ENCODE data around the gene ARID4B. TPM values are rescaled to one million over a fixed set of nuclear protein-coding genes. Genes with fewer than 3 reads are reported as not detected.
"Not testable (repeated sequence)": the region's sequence is repeated elsewhere in the genome, so short reads cannot be mapped to it uniquely, and the experiment has no call there.

ARID4B gene
- total RNA-seq, 1 donor from 2014 or later, result 23.0 TPM

GRCh38 chr1:235215453-235215852, 112.5 kb downstream of the ARID4B start:
- peaks cover 3 to 20% (median 8%) of the 10 kb centered on the region in 3 donors for H3K36me3 ChIP-seq (ENCODE audit: control insufficient read depth in 3 of 3, insufficient read depth in 3 of 3, low read length in 3 of 3)
- no peak overlapping the region for H3K9ac ChIP-seq (ENCODE audit: low read depth in 1 of 3, low read length in 3 of 3)
- H3K9me3 ChIP-seq (ENCODE audit: control insufficient read depth in 3 of 3, low read length in 3 of 3), result no peaks in the 10 kb centered on the region
- no peaks in the 10 kb centered on the region for H3K4me1 ChIP-seq (ENCODE audit: control insufficient read depth in 3 of 3, insufficient read depth in 3 of 3, low read length in 3 of 3)
- H3K27me3 ChIP-seq (ENCODE audit: control insufficient read depth in 3 of 3, insufficient read depth in 3 of 3, low read length in 3 of 3), result no peaks in the 10 kb centered on the region
- no peak overlapping the region for H3K4me3 ChIP-seq (ENCODE audit: low read length in 3 of 3)
- H3K27ac ChIP-seq (ENCODE audit: low read depth, low read length), result no peak overlapping the region

DNA sequence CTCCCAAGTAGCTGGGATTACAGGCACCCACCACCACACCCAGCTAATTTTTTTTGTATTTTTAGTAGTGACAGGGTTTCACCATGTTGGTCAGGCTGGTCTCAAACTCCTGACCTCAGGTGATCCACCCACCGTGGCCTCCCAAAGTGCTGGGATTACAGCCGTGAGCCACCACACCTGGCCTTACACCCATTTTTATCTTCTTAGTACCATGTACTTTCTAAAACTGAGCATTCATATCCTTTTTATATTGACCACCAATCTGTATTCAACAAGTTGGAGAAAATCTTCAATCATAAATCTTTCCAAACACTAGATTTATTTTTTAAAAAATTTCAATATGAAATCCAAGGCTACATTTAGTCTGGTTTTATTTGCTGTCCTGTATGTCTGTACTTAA, 113.0 kb downstream of the ARID4B start:
- H3K9ac ChIP-seq (ENCODE audit: low read depth in 1 of 3, low read length in 3 of 3); H3K4me3 ChIP-seq (ENCODE audit: low read length in 3 of 3); H3K9me3 ChIP-seq (ENCODE audit: control insufficient read depth in 3 of 3, low read length in 3 of 3); H3K27me3 ChIP-seq (ENCODE audit: control insufficient read depth in 3 of 3, insufficient read depth in 3 of 3, low read length in 3 of 3); H3K27ac ChIP-seq (ENCODE audit: low read depth, low read length); H3K4me1 ChIP-seq (ENCODE audit: control insufficient read depth in 3 of 3, insufficient read depth in 3 of 3, low read length in 3 of 3): not testable (repeated sequence)
- H3K36me3 ChIP-seq (ENCODE audit: control insufficient read depth in 3 of 3, insufficient read depth in 3 of 3, low read length in 3 of 3), result peaks cover 3 to 20% (median 8%) of the 10 kb centered on the region in 3 donors

- H3K36me3 ChIP-seq (ENCODE audit: control insufficient read depth in 3 of 3, insufficient read depth in 3 of 3, low read length in 3 of 3), result peaks cover 3 to 20% (median 7%) of the 10 kb centered on the region in 3 donors
- no peak overlapping the region for H3K9ac ChIP-seq (ENCODE audit: low read depth in 1 of 3, low read length in 3 of 3)
- H3K27ac ChIP-seq (ENCODE audit: low read depth, low read length), result no peak overlapping the region
- no peak overlapping the region for H3K4me3 ChIP-seq (ENCODE audit: low read length in 3 of 3)
- no peaks in the 10 kb centered on the region for H3K4me1 ChIP-seq (ENCODE audit: control insufficient read depth in 3 of 3, insufficient read depth in 3 of 3, low read length in 3 of 3)
- no peaks in the 10 kb centered on the region for H3K27me3 ChIP-seq (ENCODE audit: control insufficient read depth in 3 of 3, insufficient read depth in 3 of 3, low read length in 3 of 3)
- no peaks in the 10 kb centered on the region for H3K9me3 ChIP-seq (ENCODE audit: control insufficient read depth in 3 of 3, low read length in 3 of 3)
These were observed 114.2 kb downstream of the ARID4B start for GRCh38 chr1:235213752-235214151.

DNA sequence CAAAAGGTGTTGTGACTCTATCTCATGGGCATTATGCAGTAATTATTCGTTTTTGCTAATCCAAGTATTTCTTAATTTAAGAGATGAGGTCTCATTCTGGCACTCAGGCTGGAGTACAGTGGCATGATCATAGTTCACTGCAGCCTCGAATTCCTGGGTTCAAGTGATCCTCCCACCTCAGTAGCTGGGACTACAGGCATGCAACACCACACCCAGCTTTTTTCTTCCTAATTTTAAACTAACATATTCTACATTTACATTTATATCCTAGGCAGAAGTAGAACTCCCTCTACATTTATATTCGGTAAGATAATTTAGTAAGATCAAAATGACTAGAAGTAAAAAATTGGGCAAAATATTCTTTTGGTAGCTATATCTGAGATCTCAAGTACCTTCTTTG, 116.5 kb downstream of the ARID4B start:
- Histone ChIP-seq H3K4me1 (ENCODE audit: control insufficient read depth in 3 of 3, insufficient read depth in 3 of 3, low read length in 3 of 3) (no peaks in the 10 kb centered on the region), H3K9me3 (ENCODE audit: control insufficient read depth in 3 of 3, low read length in 3 of 3) (no peaks in the 10 kb centered on the region), H3K27me3 (ENCODE audit: control insufficient read depth in 3 of 3, insufficient read depth in 3 of 3, low read length in 3 of 3) (no peaks in the 10 kb centered on the region), H3K4me3 (ENCODE audit: low read length in 3 of 3) (no peak overlapping the region), H3K9ac (ENCODE audit: low read depth in 1 of 3, low read length in 3 of 3) (no peak overlapping the region), H3K36me3 (ENCODE audit: control insufficient read depth in 3 of 3, insufficient read depth in 3 of 3, low read length in 3 of 3) (peaks cover 3 to 20% (median 12%) of the 10 kb centered on the region in 3 donors), H3K27ac (ENCODE audit: low read depth, low read length) (no peak overlapping the region)

DNA sequence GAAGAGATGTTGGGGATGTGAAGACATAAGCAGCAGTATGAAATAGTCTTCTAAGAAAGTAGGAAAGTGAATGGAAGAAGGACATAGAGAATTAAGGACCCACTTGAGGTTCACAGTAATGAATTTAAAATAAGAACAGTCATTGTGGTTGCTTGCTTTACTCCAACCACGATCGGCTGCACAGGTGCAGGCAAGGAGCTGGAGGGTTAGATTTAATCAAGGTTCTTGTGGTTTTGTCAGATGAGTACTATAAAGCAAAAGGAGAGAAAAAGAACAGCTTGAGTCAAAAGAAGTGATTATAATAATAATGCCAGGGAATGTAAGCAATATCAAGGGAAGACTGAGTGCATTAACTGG, 120.8 kb downstream of the ARID4B start:
- Histone ChIP-seq H3K4me1 (ENCODE audit: control insufficient read depth in 3 of 3, insufficient read depth in 3 of 3, low read length in 3 of 3) (no peaks in the 10 kb centered on the region), H3K9me3 (ENCODE audit: control insufficient read depth in 3 of 3, low read length in 3 of 3) (no peaks in the 10 kb centered on the region), H3K9ac (ENCODE audit: low read depth in 1 of 3, low read length in 3 of 3) (no peak overlapping the region), H3K36me3 (ENCODE audit: control insufficient read depth in 3 of 3, insufficient read depth in 3 of 3, low read length in 3 of 3) (peaks cover 0 to 10% (median 5%) of the 10 kb centered on the region in 3 donors), H3K27me3 (ENCODE audit: control insufficient read depth in 3 of 3, insufficient read depth in 3 of 3, low read length in 3 of 3) (no peaks in the 10 kb centered on the region), H3K4me3 (ENCODE audit: low read length in 3 of 3) (no peak overlapping the region), H3K27ac (ENCODE audit: low read depth, low read length) (no peak overlapping the region)

DNA sequence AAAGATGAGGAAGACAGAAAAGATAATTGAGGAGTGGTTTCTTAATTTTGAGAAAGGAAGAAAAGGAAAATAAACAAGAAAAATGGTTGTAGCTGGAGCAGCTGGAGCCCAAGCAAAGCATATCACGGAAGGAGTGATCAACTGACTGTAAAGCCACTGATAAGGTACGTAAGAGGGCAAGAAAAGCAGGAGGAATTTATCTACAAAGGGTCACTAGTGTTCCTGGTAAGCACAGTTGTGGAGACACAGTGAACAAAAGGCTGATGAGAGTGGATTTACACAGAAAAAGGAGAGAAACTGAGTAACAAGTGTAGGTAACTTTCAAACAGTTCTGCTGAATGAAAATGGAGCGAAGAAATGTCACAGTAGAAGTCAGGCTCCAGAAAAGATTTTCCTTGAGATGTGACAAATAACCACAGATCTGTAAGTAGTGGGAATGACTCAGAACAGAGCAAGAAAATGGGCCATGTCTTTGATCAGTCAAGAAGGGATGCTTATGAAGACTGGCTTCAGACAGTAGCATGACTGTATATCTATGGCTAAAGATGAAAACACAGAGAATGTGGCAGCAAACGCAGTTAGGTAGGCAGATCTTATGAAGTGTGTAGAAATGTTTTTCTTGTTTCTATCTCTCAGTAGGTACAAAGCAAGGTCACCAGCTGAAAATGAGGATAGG, 121.3 kb downstream of the ARID4B start:
- H3K9me3 ChIP-seq (ENCODE audit: control insufficient read depth in 3 of 3, low read length in 3 of 3), result no peaks in the 10 kb centered on the region
- H3K27ac ChIP-seq (ENCODE audit: low read depth, low read length), result no peak overlapping the region
- no peaks in the 10 kb centered on the region for H3K4me1 ChIP-seq (ENCODE audit: control insufficient read depth in 3 of 3, insufficient read depth in 3 of 3, low read length in 3 of 3)
- H3K4me3 ChIP-seq (ENCODE audit: low read length in 3 of 3), result no peak overlapping the region
- H3K9ac ChIP-seq (ENCODE audit: low read depth in 1 of 3, low read length in 3 of 3), result no peak overlapping the region
- peaks cover 0 to 6% (median 5%) of the 10 kb centered on the region in 3 donors for H3K36me3 ChIP-seq (ENCODE audit: control insufficient read depth in 3 of 3, insufficient read depth in 3 of 3, low read length in 3 of 3)
- H3K27me3 ChIP-seq (ENCODE audit: control insufficient read depth in 3 of 3, insufficient read depth in 3 of 3, low read length in 3 of 3), result no peaks in the 10 kb centered on the region

GRCh38 chr1:235205687-235206086, 122.3 kb downstream of the ARID4B start:
- Histone ChIP-seq H3K27me3 (ENCODE audit: control insufficient read depth in 3 of 3, insufficient read depth in 3 of 3, low read length in 3 of 3) (no peaks in the 10 kb centered on the region), H3K27ac (ENCODE audit: low read depth, low read length) (no peak overlapping the region), H3K4me3 (ENCODE audit: low read length in 3 of 3) (no peak overlapping the region), H3K9ac (ENCODE audit: low read depth in 1 of 3, low read length in 3 of 3) (no peak overlapping the region), H3K9me3 (ENCODE audit: control insufficient read depth in 3 of 3, low read length in 3 of 3) (no peaks in the 10 kb centered on the region), H3K4me1 (ENCODE audit: control insufficient read depth in 3 of 3, insufficient read depth in 3 of 3, low read length in 3 of 3) (no peaks in the 10 kb centered on the region), H3K36me3 (ENCODE audit: control insufficient read depth in 3 of 3, insufficient read depth in 3 of 3, low read length in 3 of 3) (peaks cover 0 to 5% (median 0%) of the 10 kb centered on the region in 3 donors)

GRCh38 chr1:235203428-235203827, 124.6 kb downstream of the ARID4B start:
- no peaks in the 10 kb centered on the region for H3K27me3 ChIP-seq (ENCODE audit: control insufficient read depth in 3 of 3, insufficient read depth in 3 of 3, low read length in 3 of 3)

GRCh38 chr1:235202447-235202846, 125.5 kb downstream of the ARID4B start:
- not testable (repeated sequence) for H3K4me3 ChIP-seq (ENCODE audit: low read length in 3 of 3); H3K9ac ChIP-seq (ENCODE audit: low read depth in 1 of 3, low read length in 3 of 3); H3K27me3 ChIP-seq (ENCODE audit: control insufficient read depth in 3 of 3, insufficient read depth in 3 of 3, low read length in 3 of 3); H3K36me3 ChIP-seq (ENCODE audit: control insufficient read depth in 3 of 3, insufficient read depth in 3 of 3, low read length in 3 of 3); H3K4me1 ChIP-seq (ENCODE audit: control insufficient read depth in 3 of 3, insufficient read depth in 3 of 3, low read length in 3 of 3); H3K9me3 ChIP-seq (ENCODE audit: control insufficient read depth in 3 of 3, low read length in 3 of 3); H3K27ac ChIP-seq (ENCODE audit: low read depth, low read length)

More at GRCh38 chr1:235203428-235203827, 124.6 kb downstream of the ARID4B start:
- Histone ChIP-seq H3K9me3 (ENCODE audit: control insufficient read depth in 3 of 3, low read length in 3 of 3) (no peaks in the 10 kb centered on the region), H3K27ac (ENCODE audit: low read depth, low read length) (no peak overlapping the region), H3K4me3 (ENCODE audit: low read length in 3 of 3) (no peak overlapping the region), H3K4me1 (ENCODE audit: control insufficient read depth in 3 of 3, insufficient read depth in 3 of 3, low read length in 3 of 3) (no peaks in the 10 kb centered on the region), H3K36me3 (ENCODE audit: control insufficient read depth in 3 of 3, insufficient read depth in 3 of 3, low read length in 3 of 3) (peaks cover 0 to 5% (median 0%) of the 10 kb centered on the region in 3 donors), H3K9ac (ENCODE audit: low read depth in 1 of 3, low read length in 3 of 3) (no peak overlapping the region)

DNA sequence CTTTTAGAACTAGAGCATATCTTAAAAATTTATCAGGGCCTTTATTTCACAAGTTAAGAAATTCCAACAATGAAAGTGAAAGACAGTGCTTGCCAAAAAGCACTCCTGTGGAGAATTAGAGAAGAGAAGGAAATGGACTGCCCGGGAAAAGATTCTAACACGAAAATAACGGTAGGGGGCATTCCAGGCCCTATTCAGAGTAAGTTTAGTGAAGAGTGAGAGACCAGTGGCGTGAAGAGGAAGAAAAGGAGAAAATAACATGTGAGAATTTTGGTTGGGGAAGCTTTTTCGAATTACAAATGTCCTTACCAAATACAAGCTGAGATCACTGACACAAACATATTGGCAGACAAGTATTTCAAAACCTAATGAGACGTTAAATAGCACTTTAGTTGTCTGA, 128.5 kb downstream of the ARID4B start:
- Histone ChIP-seq H3K27me3 (ENCODE audit: control insufficient read depth in 3 of 3, insufficient read depth in 3 of 3, low read length in 3 of 3) (no peaks in the 10 kb centered on the region), H3K4me1 (ENCODE audit: control insufficient read depth in 3 of 3, insufficient read depth in 3 of 3, low read length in 3 of 3) (no peaks in the 10 kb centered on the region), H3K9ac (ENCODE audit: low read depth in 1 of 3, low read length in 3 of 3) (no peak overlapping the region), H3K27ac (ENCODE audit: low read depth, low read length) (no peak overlapping the region), H3K36me3 (ENCODE audit: control insufficient read depth in 3 of 3, insufficient read depth in 3 of 3, low read length in 3 of 3) (peaks cover 0 to 9% (median 3%) of the 10 kb centered on the region in 3 donors), H3K9me3 (ENCODE audit: control insufficient read depth in 3 of 3, low read length in 3 of 3) (no peaks in the 10 kb centered on the region), H3K4me3 (ENCODE audit: low read length in 3 of 3) (no peak overlapping the region)

Data from skeletal muscle tissue (tissue), 4 donors.